ENCODE measurements around the gene CABCOCO1.
"Not testable (repeated sequence)": the region's sequence is repeated elsewhere in the genome, so short reads cannot be mapped to it uniquely, and the experiment has no call there.

CABCOCO1 gene

GRCh38 chr10:61682323-61682722 lies 19.6 kb downstream of the CABCOCO1 start:
- H3K9me3 Mint-ChIP-seq (ENCODE audit: low read depth) = no peaks in the 10 kb centered on the region
- H3K27me3 Mint-ChIP-seq = no peaks in the 10 kb centered on the region
- H3K4me1 Mint-ChIP-seq (ENCODE audit: low read depth) = no peaks in the 10 kb centered on the region
- H3K27ac Mint-ChIP-seq = no peak overlapping the region
- no peaks in the 10 kb centered on the region for H3K36me3 Mint-ChIP-seq
- no peak overlapping the region for H3K4me3 Mint-ChIP-seq

GRCh38 chr10:61683319-61683718 lies 20.6 kb downstream of the CABCOCO1 start:
- no peaks in the 10 kb centered on the region for H3K36me3 Mint-ChIP-seq
- no peaks in the 10 kb centered on the region for H3K27me3 Mint-ChIP-seq
- no peak overlapping the region for H3K27ac Mint-ChIP-seq
- no peaks in the 10 kb centered on the region for H3K9me3 Mint-ChIP-seq (ENCODE audit: low read depth)
- no peak overlapping the region for H3K4me3 Mint-ChIP-seq
- H3K4me1 Mint-ChIP-seq (ENCODE audit: low read depth) = no peaks in the 10 kb centered on the region

DNA sequence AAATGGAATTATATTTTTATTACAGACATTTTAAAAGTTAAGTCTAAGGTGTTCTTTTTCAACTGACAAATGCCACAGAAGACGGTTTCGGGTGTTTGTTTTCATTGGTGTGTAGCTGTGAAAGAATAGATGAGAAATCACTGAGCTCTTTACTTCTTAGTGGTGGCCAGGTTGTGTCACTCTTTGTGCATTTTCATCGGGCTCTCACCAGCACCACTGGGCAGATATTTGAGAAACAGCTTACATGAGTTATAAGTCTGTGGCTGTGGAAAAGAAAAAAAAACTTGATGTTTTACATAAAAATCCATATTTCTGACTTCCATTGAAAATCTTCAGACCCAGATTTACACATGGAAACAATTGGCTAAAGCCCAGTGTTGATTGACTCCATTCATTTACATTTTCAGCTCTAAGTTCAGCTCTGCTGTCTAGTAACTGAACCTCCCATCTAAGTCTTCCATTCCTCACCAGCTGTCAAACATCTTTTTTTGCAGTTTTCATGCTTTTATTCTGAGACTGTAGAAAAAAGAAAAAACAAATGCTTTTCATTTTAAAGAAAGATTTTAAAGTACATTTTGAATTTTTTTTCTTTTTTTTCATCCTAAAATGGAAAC lies 22.3 kb downstream of the CABCOCO1 start:
- no peaks in the 10 kb centered on the region for H3K27me3 Mint-ChIP-seq

GRCh38 chr10:61688551-61689308 lies 26.0 kb downstream of the CABCOCO1 start:
- Mint-ChIP-seq H3K4me3 (no peak overlapping the region), H3K27ac (no peak overlapping the region), H3K4me1 (ENCODE audit: low read depth) (no peaks in the 10 kb centered on the region), H3K36me3 (no peaks in the 10 kb centered on the region), H3K9me3 (ENCODE audit: low read depth) (no peaks in the 10 kb centered on the region), H3K27me3 (peaks cover 2% of the 10 kb centered on the region)

More for the DNA sequence above, 22.3 kb downstream of the CABCOCO1 start:
- Mint-ChIP-seq H3K36me3 (no peaks in the 10 kb centered on the region), H3K9me3 (ENCODE audit: low read depth) (no peaks in the 10 kb centered on the region), H3K27ac (no peak overlapping the region), H3K4me3 (no peak overlapping the region), H3K4me1 (ENCODE audit: low read depth) (no peaks in the 10 kb centered on the region)

- not testable (repeated sequence) for H3K27me3 Mint-ChIP-seq; H3K36me3 Mint-ChIP-seq; H3K4me1 Mint-ChIP-seq (ENCODE audit: low read depth); H3K27ac Mint-ChIP-seq; H3K9me3 Mint-ChIP-seq (ENCODE audit: low read depth); H3K4me3 Mint-ChIP-seq
Measured at GRCh38 chr10:61691667-61692066, 28.9 kb downstream of the CABCOCO1 start.

GRCh38 chr10:61692447-61693010 lies 29.8 kb downstream of the CABCOCO1 start:
- no peak overlapping the region for H3K27ac Mint-ChIP-seq
- peaks cover 7% of the 10 kb centered on the region for H3K27me3 Mint-ChIP-seq
- H3K4me1 Mint-ChIP-seq (ENCODE audit: low read depth) = no peaks in the 10 kb centered on the region
- H3K9me3 Mint-ChIP-seq (ENCODE audit: low read depth) = no peaks in the 10 kb centered on the region
- no peaks in the 10 kb centered on the region for H3K36me3 Mint-ChIP-seq
- no peak overlapping the region for H3K4me3 Mint-ChIP-seq

GRCh38 chr10:61698968-61699655 lies 36.4 kb downstream of the CABCOCO1 start:
- no peak overlapping the region for H3K27ac Mint-ChIP-seq
- no peak overlapping the region for H3K4me3 Mint-ChIP-seq
- H3K4me1 Mint-ChIP-seq (ENCODE audit: low read depth) = no peaks in the 10 kb centered on the region
- peaks cover 5% of the 10 kb centered on the region for H3K27me3 Mint-ChIP-seq
- no peaks in the 10 kb centered on the region for H3K9me3 Mint-ChIP-seq (ENCODE audit: low read depth)
- no peaks in the 10 kb centered on the region for H3K36me3 Mint-ChIP-seq

DNA sequence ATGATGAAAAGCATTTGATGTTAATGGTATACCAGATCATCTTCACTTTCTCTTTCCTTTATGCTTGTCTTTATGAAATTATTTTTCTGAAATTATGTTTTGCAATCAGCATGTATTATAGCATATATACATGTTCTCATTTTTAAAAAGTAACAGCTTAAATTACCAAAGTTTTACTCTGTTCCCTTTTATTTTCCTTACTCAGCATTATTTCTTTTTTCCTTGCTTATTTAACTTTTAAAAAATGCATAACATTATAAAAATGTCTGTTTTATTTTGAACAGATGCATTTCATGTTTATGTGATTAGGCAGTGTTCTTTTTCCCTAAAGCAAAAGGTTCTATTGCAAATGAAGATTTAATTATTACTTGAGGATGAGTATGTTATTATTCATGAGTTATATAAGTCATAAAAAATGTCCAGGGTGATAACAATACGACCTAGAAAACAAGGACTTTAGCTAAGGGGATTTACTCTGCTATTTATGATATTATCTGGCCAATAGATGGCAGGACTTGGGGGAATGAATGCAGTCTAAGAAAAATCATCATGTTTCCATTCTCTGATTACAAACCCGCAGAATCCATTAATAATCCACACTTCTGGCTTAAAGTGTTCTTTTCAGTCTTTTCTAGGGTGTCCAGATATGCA lies 38.5 kb downstream of the CABCOCO1 start:
- no peaks in the 10 kb centered on the region for H3K4me1 Mint-ChIP-seq (ENCODE audit: low read depth)
- no peaks in the 10 kb centered on the region for H3K36me3 Mint-ChIP-seq
- H3K27ac Mint-ChIP-seq = no peak overlapping the region
- no peak overlapping the region for H3K4me3 Mint-ChIP-seq
- H3K9me3 Mint-ChIP-seq (ENCODE audit: low read depth) = no peaks in the 10 kb centered on the region
- H3K27me3 Mint-ChIP-seq = peaks cover 1% of the 10 kb centered on the region

- no peak overlapping the region for H3K4me3 Mint-ChIP-seq
- no peaks in the 10 kb centered on the region for H3K36me3 Mint-ChIP-seq
- no peak overlapping the region for H3K27ac Mint-ChIP-seq
- peaks cover 1% of the 10 kb centered on the region for H3K27me3 Mint-ChIP-seq
- H3K4me1 Mint-ChIP-seq (ENCODE audit: low read depth) = no peaks in the 10 kb centered on the region
- no peaks in the 10 kb centered on the region for H3K9me3 Mint-ChIP-seq (ENCODE audit: low read depth)
Measured at GRCh38 chr10:61701706-61702105, 39.0 kb downstream of the CABCOCO1 start.

DNA sequence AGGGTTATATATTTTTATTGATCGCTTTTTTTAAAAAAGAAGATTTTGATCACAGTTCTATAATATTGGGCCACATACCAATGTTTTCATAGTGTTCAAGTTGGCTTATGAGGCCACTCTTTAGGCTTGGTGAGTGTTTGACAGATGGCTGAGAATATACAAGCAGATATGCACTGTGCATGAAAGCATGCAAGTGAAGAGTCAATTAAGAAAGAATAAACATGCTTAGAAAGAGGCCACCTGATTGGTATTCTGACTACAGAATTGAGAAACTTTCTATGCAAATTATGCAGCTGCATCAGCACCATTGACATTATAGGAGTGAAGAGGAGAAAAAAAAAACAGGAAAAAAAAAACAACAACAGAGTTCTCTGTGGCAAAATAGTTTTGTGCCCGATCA lies 39.9 kb downstream of the CABCOCO1 start:
- H3K9me3 Mint-ChIP-seq (ENCODE audit: low read depth) = no peaks in the 10 kb centered on the region
- H3K36me3 Mint-ChIP-seq = no peaks in the 10 kb centered on the region
- no peaks in the 10 kb centered on the region for H3K4me1 Mint-ChIP-seq (ENCODE audit: low read depth)
- H3K27ac Mint-ChIP-seq = no peak overlapping the region
- peaks cover 1% of the 10 kb centered on the region for H3K27me3 Mint-ChIP-seq
- no peak overlapping the region for H3K4me3 Mint-ChIP-seq

DNA sequence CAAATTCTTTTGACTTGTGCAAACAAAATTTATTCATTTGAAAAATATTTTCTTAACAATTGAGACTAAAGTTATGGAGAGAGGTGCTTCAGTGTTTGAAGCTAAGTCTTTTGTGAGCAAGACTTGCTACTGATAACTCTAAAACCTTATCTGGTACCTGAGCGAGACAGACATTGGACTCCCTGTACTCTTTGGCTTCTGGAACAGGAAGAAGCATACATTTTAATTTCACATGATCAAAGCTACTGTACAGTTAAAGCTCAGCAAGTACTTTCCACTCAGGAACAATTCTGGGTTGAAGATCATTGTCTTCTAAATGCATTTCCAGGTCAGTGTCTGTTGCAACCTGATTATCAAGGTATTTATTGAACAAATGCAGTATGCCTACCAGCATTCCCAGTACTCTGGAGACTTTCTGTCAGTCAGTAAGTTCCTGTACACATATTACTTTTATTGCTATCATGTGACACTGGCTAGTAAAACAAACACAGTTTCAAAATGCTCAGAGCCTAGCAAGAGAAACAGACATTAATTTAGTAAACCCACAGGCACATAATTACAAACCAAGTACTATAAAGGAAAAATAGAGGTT lies 42.4 kb downstream of the CABCOCO1 start:
- Mint-ChIP-seq H3K4me3 (no peak overlapping the region), H3K27me3 (peaks cover 1% of the 10 kb centered on the region), H3K9me3 (ENCODE audit: low read depth) (no peaks in the 10 kb centered on the region), H3K27ac (no peak overlapping the region), H3K4me1 (ENCODE audit: low read depth) (no peaks in the 10 kb centered on the region), H3K36me3 (no peaks in the 10 kb centered on the region)

GRCh38 chr10:61708846-61709245 lies 46.1 kb downstream of the CABCOCO1 start:
- H3K4me3 Mint-ChIP-seq = no peak overlapping the region
- no peaks in the 10 kb centered on the region for H3K4me1 Mint-ChIP-seq (ENCODE audit: low read depth)
- no peaks in the 10 kb centered on the region for H3K9me3 Mint-ChIP-seq (ENCODE audit: low read depth)
- no peak overlapping the region for H3K27ac Mint-ChIP-seq
- H3K27me3 Mint-ChIP-seq = peaks cover 3% of the 10 kb centered on the region
- H3K36me3 Mint-ChIP-seq = no peaks in the 10 kb centered on the region

DNA sequence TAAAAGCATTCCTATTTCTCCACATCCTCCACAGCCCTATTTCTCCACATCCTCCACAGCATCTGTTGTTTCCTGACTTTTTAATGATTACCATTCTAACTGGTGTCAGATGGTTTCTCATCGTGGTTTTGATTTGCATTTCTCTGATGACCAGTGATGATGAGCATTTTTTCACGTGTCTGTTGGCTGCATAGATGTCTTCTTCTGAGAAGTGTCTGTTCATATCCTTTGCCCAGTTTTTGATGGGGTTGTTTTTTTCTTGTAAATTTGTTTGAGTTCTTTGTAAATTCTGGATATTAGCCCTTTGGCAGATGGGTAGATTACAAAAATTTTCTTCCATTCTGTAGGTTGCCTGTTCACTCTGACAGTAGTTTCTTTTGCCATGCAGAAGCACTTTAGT lies 49.4 kb downstream of the CABCOCO1 start:
- not testable (repeated sequence) for H3K27ac Mint-ChIP-seq; H3K4me3 Mint-ChIP-seq; H3K9me3 Mint-ChIP-seq (ENCODE audit: low read depth); H3K27me3 Mint-ChIP-seq; H3K4me1 Mint-ChIP-seq (ENCODE audit: low read depth); H3K36me3 Mint-ChIP-seq

GRCh38 chr10:61719475-61719874 lies 56.7 kb downstream of the CABCOCO1 start:
- H3K27me3 Mint-ChIP-seq; H3K9me3 Mint-ChIP-seq (ENCODE audit: low read depth); H3K4me1 Mint-ChIP-seq (ENCODE audit: low read depth); H3K4me3 Mint-ChIP-seq; H3K27ac Mint-ChIP-seq; H3K36me3 Mint-ChIP-seq: not testable (repeated sequence)

- no peaks in the 10 kb centered on the region for H3K36me3 Mint-ChIP-seq
- no peak overlapping the region for H3K27ac Mint-ChIP-seq
- peaks cover 6% of the 10 kb centered on the region for H3K27me3 Mint-ChIP-seq
Measured at GRCh38 chr10:61719906-61720305, 57.2 kb downstream of the CABCOCO1 start.

More at GRCh38 chr10:61719906-61720305, 57.2 kb downstream of the CABCOCO1 start:
- no peaks in the 10 kb centered on the region for H3K4me1 Mint-ChIP-seq (ENCODE audit: low read depth)
- H3K4me3 Mint-ChIP-seq = no peak overlapping the region
- no peaks in the 10 kb centered on the region for H3K9me3 Mint-ChIP-seq (ENCODE audit: low read depth)

Data from activated naive CD8-positive, alpha-beta T cell (primary cell).